HG02943 (cell line): Measurements from ENCODE around the gene TGFBI.

Experiments
- ATAC-seq: cut with Tn5 transposase; IDR thresholded peaks from one replicate; pipeline ENCODE4 v1.9.1; 2021; ENCODE audit warnings: mild to moderate bottlenecking, low read depth, moderate library complexity; ENCODE audit not compliant: unreplicated experiment

Gene TGFBI

GRCh38 chr5:136000932-136001331 is 27.9 kb upstream of the TGFBI start:
- no peak for ATAC-seq

GRCh38 chr5:136001466-136001981 is 27.3 kb upstream of the TGFBI start:
- no peak for ATAC-seq

GRCh38 chr5:136004436-136004835 is 24.4 kb upstream of the TGFBI start:
- ATAC-seq: no peak

GRCh38 chr5:136005476-136005875 is 23.3 kb upstream of the TGFBI start:
- no peak for ATAC-seq

GRCh38 chr5:136006164-136006563 is 22.6 kb upstream of the TGFBI start:
- no peak for ATAC-seq

- ATAC-seq: no peak
Measured at GRCh38 chr5:136006761-136007251, 22.0 kb upstream of the TGFBI start.

GRCh38 chr5:136007271-136007670 is 21.5 kb upstream of the TGFBI start:
- ATAC-seq: no peak

GRCh38 chr5:136011414-136012001 is 17.3 kb upstream of the TGFBI start:
- no peak for ATAC-seq

GRCh38 chr5:136012041-136012804 is 16.6 kb upstream of the TGFBI start:
- no peak for ATAC-seq

GRCh38 chr5:136013559-136013958 is 15.2 kb upstream of the TGFBI start:
- ATAC-seq: no peak

GRCh38 chr5:136014049-136015002 is 14.5 kb upstream of the TGFBI start:
- no peak for ATAC-seq

- ATAC-seq: no peak
Measured at GRCh38 chr5:136015003-136015375, 13.8 kb upstream of the TGFBI start.

- ATAC-seq: no peak
Measured at GRCh38 chr5:136015966-136016650, 12.7 kb upstream of the TGFBI start.

GRCh38 chr5:136016945-136017530 is 11.8 kb upstream of the TGFBI start:
- no peak for ATAC-seq

- ATAC-seq: no peak
Measured at GRCh38 chr5:136018814-136019783, 9.7 kb upstream of the TGFBI start.

GRCh38 chr5:136020001-136020382 is 8.8 kb upstream of the TGFBI start:
- no peak for ATAC-seq

- ATAC-seq: no peak
Measured at GRCh38 chr5:136020383-136021015, 8.3 kb upstream of the TGFBI start.

- ATAC-seq: no peak
Measured at GRCh38 chr5:136021016-136021405, 7.8 kb upstream of the TGFBI start.
